Measurements from ENCODE around the gene FAM168B.

FAM168B gene

GRCh38 chr2:131054488-131054887, 38.8 kb downstream of the FAM168B start:
- no peak for DNase-seq

- DNase-seq = no peak
Measured at GRCh38 chr2:131052741-131053263, 40.5 kb downstream of the FAM168B start.

GRCh38 chr2:131050896-131051295, 42.4 kb downstream of the FAM168B start:
- DNase-seq = no peak

GRCh38 chr2:131049150-131049718, 44.0 kb downstream of the FAM168B start:
- DNase-seq = no peak

- no peak for DNase-seq
Measured at GRCh38 chr2:131048641-131049040, 44.6 kb downstream of the FAM168B start.

GRCh38 chr2:131047920-131048560, 45.2 kb downstream of the FAM168B start:
- no peak for DNase-seq

GRCh38 chr2:131046918-131047652, 46.2 kb downstream of the FAM168B start:
- no peak for DNase-seq

- DNase-seq = no peak
Measured at GRCh38 chr2:131046028-131046917, 47.0 kb downstream of the FAM168B start.

- DNase-seq = no peak
Measured at GRCh38 chr2:131045286-131046027, 47.8 kb downstream of the FAM168B start.

GRCh38 chr2:131044757-131045150, 48.5 kb downstream of the FAM168B start:
- no peak for DNase-seq

- DNase-seq = no peak
Measured at GRCh38 chr2:131044075-131044756, 49.0 kb downstream of the FAM168B start.

- DNase-seq = no peak
Measured at GRCh38 chr2:131043199-131044074, 49.8 kb downstream of the FAM168B start.

- DNase-seq = no peak
Measured at GRCh38 chr2:131042148-131042775, 51.0 kb downstream of the FAM168B start.

- no peak for DNase-seq
Measured at GRCh38 chr2:131041402-131042147, 51.7 kb downstream of the FAM168B start.

GRCh38 chr2:131040661-131041401, 52.4 kb downstream of the FAM168B start:
- no peak for DNase-seq

- peak; percentile 47 for DNase-seq
Measured at GRCh38 chr2:131039908-131040660, 53.2 kb downstream of the FAM168B start.

- no peak for DNase-seq
Measured at GRCh38 chr2:131039535-131039907, 53.7 kb downstream of the FAM168B start.

- DNase-seq = no peak
Measured at GRCh38 chr2:131039101-131039440, 54.2 kb downstream of the FAM168B start.

Measured in stimulated activated CD8-positive, alpha-beta memory T cell treated with anti-CD3 and anti-CD28 coated beads, Interleukin-4, amount 100 ng/mL, for 48 hours (primary cell).